Osteocyte (in vitro differentiated cells): ENCODE measurements around the gene FOXL3. TPM values are rescaled to one million over a fixed set of nuclear protein-coding genes. Genes with fewer than 3 reads are reported as not detected.
"Not testable (repeated sequence)": the region's sequence is repeated elsewhere in the genome, so short reads cannot be mapped to it uniquely, and the experiment has no call there.

Experiments
- DNase-seq: peaks from one replicate; pipeline ENCODE4 v3.0.0; 2021; ENCODE audit warnings: mixed read lengths; ENCODE audit not compliant: unreplicated experiment; ENCODE audit errors: extremely low spot score
- H3K27ac Mint-ChIP-seq: one replicate; pipeline ENCODE4 v1.8.0; 2021; ENCODE audit warnings: mild to moderate bottlenecking, mixed read lengths; ENCODE audit not compliant: unreplicated experiment
- H3K27me3 Mint-ChIP-seq: one replicate; pipeline ENCODE4 v1.8.0; 2021; ENCODE audit warnings: mixed read lengths; ENCODE audit not compliant: unreplicated experiment
- H3K36me3 Mint-ChIP-seq: one replicate; pipeline ENCODE4 v1.8.0; 2021; ENCODE audit warnings: mixed read lengths; ENCODE audit not compliant: unreplicated experiment
- H3K4me1 Mint-ChIP-seq: one replicate; pipeline ENCODE4 v1.8.0; 2021; ENCODE audit warnings: mixed read lengths; ENCODE audit not compliant: unreplicated experiment
- H3K4me3 Mint-ChIP-seq: one replicate; pipeline ENCODE4 v1.8.0; 2021; ENCODE audit warnings: mild to moderate bottlenecking, moderate library complexity, mixed read lengths; ENCODE audit not compliant: unreplicated experiment
- H3K9me3 Mint-ChIP-seq: one replicate; pipeline ENCODE4 v1.8.0; 2021; ENCODE audit warnings: mixed read lengths; ENCODE audit not compliant: unreplicated experiment
- CTCF ChIP-seq: fragments of 200-600 bp; sonication (generic); IDR thresholded peaks from 2 replicates; pipeline ENCODE4 v1.5.0; 2021; ENCODE audit warnings: antibody characterized with exemption, mild to moderate bottlenecking, moderate library complexity
- total RNA-seq: library from RNA; stranded (reverse); gene quantifications from 2 replicates; pipeline ENCODE4 v1.2.1, GENCODE V29; 2021

FOXL3 gene
- total RNA-seq, 1 donor from 2014 or later = not detected

GRCh38 chr7:295155-296154 is 5.5 kb downstream of the FOXL3 start:
- H3K27me3 Mint-ChIP-seq = peaks cover 11% of the 10 kb centered on the region
- no peak overlapping the region for H3K4me3 Mint-ChIP-seq
- peaks cover 13% of the 10 kb centered on the region for H3K4me1 Mint-ChIP-seq
- DNase-seq = no peak
- TF ChIP-seq CTCF = no peak
- no peaks in the 10 kb centered on the region for H3K36me3 Mint-ChIP-seq
- H3K9me3 Mint-ChIP-seq = no peaks in the 10 kb centered on the region
- H3K27ac Mint-ChIP-seq = peak overlapping the region; percentile 91

GRCh38 chr7:296373-296945 is 6.5 kb downstream of the FOXL3 start:
- no peaks in the 10 kb centered on the region for H3K9me3 Mint-ChIP-seq
- H3K27me3 Mint-ChIP-seq = peaks cover 10% of the 10 kb centered on the region
- H3K27ac Mint-ChIP-seq = no peak overlapping the region
- DNase-seq = no peak
- TF ChIP-seq CTCF = no peak
- no peak overlapping the region for H3K4me3 Mint-ChIP-seq
- H3K36me3 Mint-ChIP-seq = no peaks in the 10 kb centered on the region
- peaks cover 13% of the 10 kb centered on the region for H3K4me1 Mint-ChIP-seq

- H3K9me3 Mint-ChIP-seq, H3K4me3 Mint-ChIP-seq, DNase-seq, H3K4me1 Mint-ChIP-seq, H3K27ac Mint-ChIP-seq, H3K36me3 Mint-ChIP-seq, H3K27me3 Mint-ChIP-seq: not testable (repeated sequence)
These were observed 7.2 kb downstream of the FOXL3 start for GRCh38 chr7:297141-297540.

GRCh38 chr7:297611-298374 is 7.8 kb downstream of the FOXL3 start:
- no peak for DNase-seq
- no peaks in the 10 kb centered on the region for H3K9me3 Mint-ChIP-seq
- H3K4me1 Mint-ChIP-seq = peaks cover 8% of the 10 kb centered on the region
- peaks cover under 1% of the 10 kb centered on the region for H3K27me3 Mint-ChIP-seq
- TF ChIP-seq CTCF = no peak
- H3K27ac Mint-ChIP-seq = no peak overlapping the region
- no peak overlapping the region for H3K4me3 Mint-ChIP-seq
- H3K36me3 Mint-ChIP-seq = no peaks in the 10 kb centered on the region

GRCh38 chr7:298375-298702 is 8.4 kb downstream of the FOXL3 start:
- no peaks in the 10 kb centered on the region for H3K9me3 Mint-ChIP-seq
- DNase-seq = no peak
- peaks cover 8% of the 10 kb centered on the region for H3K4me1 Mint-ChIP-seq
- no peaks in the 10 kb centered on the region for H3K27me3 Mint-ChIP-seq
- no peaks in the 10 kb centered on the region for H3K36me3 Mint-ChIP-seq
- no peak for TF ChIP-seq CTCF
- no peak overlapping the region for H3K27ac Mint-ChIP-seq
- H3K4me3 Mint-ChIP-seq = no peak overlapping the region
